ENCODE data around the gene PEAR1. TPM values are rescaled to one million over a fixed set of nuclear protein-coding genes. Genes with fewer than 3 reads are reported as not detected.

PEAR1 gene
- total RNA-seq, 1 donor from 2014 or later: 11.5 TPM

GRCh38 chr1:156908955-156909354, 15.4 kb downstream of the PEAR1 start:
- no peak overlapping the region for H3K27ac ChIP-seq
- no peak overlapping the region for H3K4me3 ChIP-seq
- TF ChIP-seq CTCF (IDR thresholded peaks at IDR 0.05) (no peak), POLR2AphosphoS5 (IDR thresholded peaks at IDR 0.05; ENCODE audit: insufficient read depth in 1 of 2, low read depth in 1 of 2) (no peak), POLR2A (IDR thresholded peaks at IDR 0.05) (no peak)
- no peaks in the 10 kb centered on the region for H3K9me3 ChIP-seq
- no peak for DNase-seq (ENCODE audit: extremely low spot score in 2 of 2)
- intact Hi-C loops (cut with DNase I): no loop called here
- H3K36me3 ChIP-seq: peaks cover 0 to 16% of the 10 kb centered on the region in 2 donors
- no peaks in the 10 kb centered on the region for H3K27me3 ChIP-seq
- peaks cover 24% of the 10 kb centered on the region for H3K4me1 ChIP-seq

- peaks cover 0 to 18% of the 10 kb centered on the region in 2 donors for H3K36me3 ChIP-seq
- peaks cover 24% of the 10 kb centered on the region for H3K4me1 ChIP-seq
- H3K27me3 ChIP-seq: no peaks in the 10 kb centered on the region
- no peaks in the 10 kb centered on the region for H3K9me3 ChIP-seq
- DNase-seq (ENCODE audit: extremely low spot score in 2 of 2): no peak
- intact Hi-C loops (cut with DNase I): no loop called here
- no peak overlapping the region for H3K4me3 ChIP-seq
- H3K27ac ChIP-seq: no peak overlapping the region
- TF ChIP-seq CTCF (IDR thresholded peaks at IDR 0.05): no peak
- TF ChIP-seq POLR2A (IDR thresholded peaks at IDR 0.05): no peak
- no peak for TF ChIP-seq POLR2AphosphoS5 (IDR thresholded peaks at IDR 0.05; ENCODE audit: insufficient read depth in 1 of 2, low read depth in 1 of 2)
Observed at GRCh38 chr1:156909671-156910070, 16.2 kb downstream of the PEAR1 start.

- Histone ChIP-seq H3K4me1 (peaks cover 24% of the 10 kb centered on the region), H3K36me3 (peaks cover 0 to 24% of the 10 kb centered on the region in 2 donors), H3K9me3 (no peaks in the 10 kb centered on the region), H3K4me3 (no peak overlapping the region), H3K27me3 (no peaks in the 10 kb centered on the region), H3K27ac (no peak overlapping the region)
- intact Hi-C loops (cut with DNase I): no loop called here
- no peak for DNase-seq (ENCODE audit: extremely low spot score in 2 of 2)
- TF ChIP-seq CTCF (IDR thresholded peaks at IDR 0.05) (peak in 2 of 3 experiments; percentile 51 to 73), POLR2A (IDR thresholded peaks at IDR 0.05) (no peak), POLR2AphosphoS5 (IDR thresholded peaks at IDR 0.05; ENCODE audit: insufficient read depth in 1 of 2, low read depth in 1 of 2) (no peak)
Observed at GRCh38 chr1:156910309-156910782, 16.8 kb downstream of the PEAR1 start.

GRCh38 chr1:156911577-156912298, 18.2 kb downstream of the PEAR1 start:
- H3K36me3 ChIP-seq: peaks cover 0 to 27% of the 10 kb centered on the region in 2 donors
- H3K4me3 ChIP-seq: no peak overlapping the region
- peaks cover 22% of the 10 kb centered on the region for H3K4me1 ChIP-seq
- intact Hi-C loops (cut with DNase I): no loop called here
- no peak for DNase-seq (ENCODE audit: extremely low spot score in 2 of 2)
- no peaks in the 10 kb centered on the region for H3K9me3 ChIP-seq
- no peak overlapping the region for H3K27ac ChIP-seq
- no peaks in the 10 kb centered on the region for H3K27me3 ChIP-seq
- TF ChIP-seq CTCF (IDR thresholded peaks at IDR 0.05): no peak
- no peak for TF ChIP-seq POLR2AphosphoS5 (IDR thresholded peaks at IDR 0.05; ENCODE audit: insufficient read depth in 1 of 2, low read depth in 1 of 2)
- TF ChIP-seq POLR2A (IDR thresholded peaks at IDR 0.05): no peak

GRCh38 chr1:156912310-156912709, 18.8 kb downstream of the PEAR1 start:
- no peaks in the 10 kb centered on the region for H3K9me3 ChIP-seq
- H3K27ac ChIP-seq: no peak overlapping the region
- H3K4me3 ChIP-seq: no peak overlapping the region
- intact Hi-C loops (cut with DNase I): no loop called here
- H3K36me3 ChIP-seq: peaks cover 0 to 27% of the 10 kb centered on the region in 2 donors
- H3K4me1 ChIP-seq: peaks cover 17% of the 10 kb centered on the region
- no peaks in the 10 kb centered on the region for H3K27me3 ChIP-seq
- no peak for DNase-seq (ENCODE audit: extremely low spot score in 2 of 2)
- TF ChIP-seq CTCF (IDR thresholded peaks at IDR 0.05) (no peak), POLR2A (IDR thresholded peaks at IDR 0.05) (no peak), POLR2AphosphoS5 (IDR thresholded peaks at IDR 0.05; ENCODE audit: insufficient read depth in 1 of 2, low read depth in 1 of 2) (no peak)
